Endothelial cell of umbilical vein (primary cell): Measurements from ENCODE around the gene EMC7. TPM values are rescaled to one million over a fixed set of nuclear protein-coding genes. Genes with fewer than 3 reads are reported as not detected.

Experiments used
- BruUV-seq: library from RNA; stranded (reverse); fragments of 400-500 nt; replicated peaks from 2 replicates; lab custom pipeline; 2021; lab: Mats Ljungman, UMichigan
- CTCF ChIA-PET: fragments of 300-600, 350-600 bp; sonication (Branson Sonifier 250); formaldehyde crosslinking; loops from one replicate; lab custom pipeline; 2021; ENCODE audit warnings: antibody characterized with exemption, inconsistent platforms; lab: Charles Lee
- POLR2A ChIA-PET: fragments of 300-600, 350-600 bp; sonication (Branson Sonifier 250); formaldehyde crosslinking; loops from one replicate; lab custom pipeline; 2021; ENCODE audit warnings: antibody characterized with exemption, inconsistent platforms; lab: Charles Lee
- DNase-seq: peaks from one replicate; pipeline ENCODE4 v3.0.0-alpha.2; 2011; ENCODE audit warnings: low read depth, low spot score
- FAIRE-seq: peaks from 2 replicates; lab custom pipeline; 2011; peaks lifted over from hg19 to GRCh38; lab: Jason Lieb, UNC
- H2AFZ ChIP-seq: 2 replicates; pipeline ENCODE4 v1.6.0; 2012; ENCODE audit warnings: low read depth, low read length, control low read depth, inconsistent platforms
- H3K27ac ChIP-seq: 2 replicates; pipeline ENCODE4 v1.5.1; 2011; ENCODE audit warnings: low read depth, mild to moderate bottlenecking, control low read depth, low read length, moderate library complexity; ENCODE audit not compliant: insufficient read depth
- H3K27me3 ChIP-seq, 2 experiments: 2 replicates each; pipeline versions ENCODE4 v1.6.0 to v1.6.1; 2011; ENCODE audit warnings: low read length in 2 of 2, mixed read lengths in 1 of 2; ENCODE audit not compliant: control insufficient read depth in 2 of 2, insufficient read depth in 2 of 2
- H3K36me3 ChIP-seq, 2 experiments: 2 replicates in 1 of 2; 3 replicates in 1 of 2; pipeline ENCODE4 v1.5.1; 2011; ENCODE audit warnings: low read length in 2 of 2, mild to moderate bottlenecking in 1 of 2, moderate library complexity in 1 of 2; ENCODE audit not compliant: control insufficient read depth in 2 of 2, insufficient read depth in 2 of 2; ENCODE audit errors: extremely low read depth in 1 of 2
- H3K4me1 ChIP-seq: 3 replicates; pipeline ENCODE4 v1.5.1; 2011; ENCODE audit warnings: mild to moderate bottlenecking, low read length; ENCODE audit not compliant: control insufficient read depth, insufficient read depth; ENCODE audit errors: extremely low read depth
- H3K4me2 ChIP-seq: 2 replicates; pipeline ENCODE4 v1.6.1; 2011; ENCODE audit warnings: low read length, control low read depth, mixed read lengths; ENCODE audit not compliant: insufficient read depth
- H3K4me3 ChIP-seq, 3 experiments: fragments of 200-600 bp in 1 of 3; sonication (generic), shearing (Covaris generic) in 1 of 3; replicated peaks in 1 of 3; 2 replicates each; pipeline ENCODE4 v1.5.1; 2011 to 2016; ENCODE audit warnings: control low read depth in 3 of 3, low read length in 3 of 3, mild to moderate bottlenecking in 2 of 3, inconsistent platforms in 1 of 3, low read depth in 1 of 3, moderate library complexity in 1 of 3; ENCODE audit not compliant: insufficient read depth in 1 of 3
- H3K79me2 ChIP-seq: 2 replicates; pipeline ENCODE4 v1.6.0; 2012; ENCODE audit warnings: low read length, inconsistent platforms; ENCODE audit not compliant: control insufficient read depth, insufficient read depth
- H3K9ac ChIP-seq: replicated peaks from 2 replicates; pipeline ENCODE3; 2011; ENCODE audit warnings: low read length, control low read depth; ENCODE audit not compliant: insufficient read depth; ENCODE audit errors: extremely low read depth
- H3K9me1 ChIP-seq: replicated peaks from 3 replicates; pipeline ENCODE4 v1.6.0; 2011; ENCODE audit warnings: mild to moderate bottlenecking, low read length; ENCODE audit not compliant: control insufficient read depth, insufficient read depth; ENCODE audit errors: extremely low read depth
- H3K9me3 ChIP-seq: replicated peaks from 2 replicates; pipeline ENCODE4 v1.5.1; 2012; ENCODE audit warnings: low read length, inconsistent platforms; ENCODE audit not compliant: control insufficient read depth, insufficient read depth
- H4K20me1 ChIP-seq: replicated peaks from 2 replicates; pipeline ENCODE3; 2011; ENCODE audit warnings: mild to moderate bottlenecking, low read length; ENCODE audit not compliant: control insufficient read depth, insufficient read depth; ENCODE audit errors: extremely low read depth
- CTCF ChIP-seq, 2 donors: IDR thresholded peaks; 1 replicate in 1 of 2; 2 replicates in 1 of 2; pipeline ENCODE4 v1.5.1; 2011; ENCODE audit warnings: low read length in 2 of 2, mild to moderate bottlenecking in 2 of 2, moderate library complexity in 2 of 2, control low read depth in 1 of 2, inconsistent platforms in 1 of 2, low read depth in 1 of 2; ENCODE audit not compliant: insufficient read depth in 1 of 2; ENCODE audit errors: extremely low read depth in 1 of 2
- EZH2 ChIP-seq: IDR thresholded peaks from 2 replicates; pipeline ENCODE4 v1.6.1; 2012; ENCODE audit warnings: borderline replicate concordance, low read depth, mild to moderate bottlenecking, moderate library complexity, low read length, inconsistent platforms; ENCODE audit not compliant: severe bottlenecking
- FOS ChIP-seq: IDR thresholded peaks from 2 replicates; pipeline ENCODE4 v1.6.1; 2011; ENCODE audit warnings: mild to moderate bottlenecking, low read length, moderate library complexity, borderline replicate concordance; ENCODE audit not compliant: insufficient read depth
- GATA2 ChIP-seq: IDR thresholded peaks from 2 replicates; pipeline ENCODE4 v1.7.0; 2011; ENCODE audit warnings: low read depth, mild to moderate bottlenecking, moderate library complexity, mixed read lengths, low read length; ENCODE audit not compliant: insufficient read length, insufficient read depth
- JUN ChIP-seq: IDR thresholded peaks from 2 replicates; pipeline ENCODE4 v1.6.1; 2011; ENCODE audit warnings: borderline replicate concordance, low read depth; ENCODE audit not compliant: insufficient read length, insufficient read depth
- MAX ChIP-seq: IDR thresholded peaks from 2 replicates; pipeline ENCODE4 v1.6.1; 2011; ENCODE audit not compliant: insufficient read depth, insufficient read length
- MYC ChIP-seq: IDR thresholded peaks from one replicate; pipeline ENCODE4 v1.6.1; 2011; ENCODE audit warnings: mild to moderate bottlenecking, low read depth, low read length
- POLR2A ChIP-seq: IDR thresholded peaks from 2 replicates; pipeline ENCODE4 v1.6.1; 2012; ENCODE audit warnings: low read depth, mild to moderate bottlenecking, control low read depth, low read length
- POLR2AphosphoS5 ChIP-seq: IDR thresholded peaks from 2 replicates; pipeline ENCODE4 v1.6.1; 2012; ENCODE audit warnings: low read depth, mild to moderate bottlenecking, control low read depth, low read length, moderate library complexity; ENCODE audit not compliant: insufficient read depth
- dilution Hi-C: fragments of 300-500 bp; cut with MboI; formaldehyde crosslinking; loops from one replicate; pipeline ENCODE4 v1.15.0; 2019; ENCODE audit warnings: low sequenced_read_pairs; ENCODE audit not compliant: extremely low pct_ligation_motif_present
- intact Hi-C: fragments of 100-400 bp; cut with micrococcal nuclease; formaldehyde crosslinking; loops from one replicate; pipeline ENCODE4 v1.10.0; 2022
- polyA plus RNA-seq, 4 experiments: library from polyadenylated mRNA; depleted of rRNA in 3 of 4; stranded (reverse) in 3 of 4; unstranded in 1 of 4; fragments of >200 nt; gene quantifications; 2 replicates each; pipeline versions ENCODE4 v1.2.1 to v1.2.3, GENCODE V29; 2011 to 2012; ENCODE audit warnings: missing spikeins in 1 of 4
- total RNA-seq: library from RNA; stranded (reverse); gene quantifications from 2 replicates; pipeline ENCODE4 v1.2.3, GENCODE V29; 2021

Gene EMC7
- total and polyA plus RNA-seq, 2 donors (not counting 3 experiments of a cell fraction or from before 2014, with no cell fraction given) = 57.0 to 70.6 TPM

- no peaks in the 10 kb centered on the region for H3K9me1 ChIP-seq
- no peaks in the 10 kb centered on the region for H3K4me1 ChIP-seq
- no peak overlapping the region for H3K9ac ChIP-seq
- intact Hi-C loops (no loop called here), dilution Hi-C loops (no loop called here)
- H3K79me2 ChIP-seq = no peaks in the 10 kb centered on the region
- no peak overlapping the region for H3K4me2 ChIP-seq
- TF ChIP-seq EZH2 = no peak
- TF ChIP-seq POLR2AphosphoS5 = no peak
- TF ChIP-seq MYC = no peak
- TF ChIP-seq GATA2 = no peak
- TF ChIP-seq CTCF (IDR thresholded peaks at IDR 0.05; ENCODE audit: extremely low read depth in 1 of 2, insufficient read depth in 1 of 2, low read depth in 1 of 2, low read length in 2 of 2) = no peak
- H2AFZ ChIP-seq = no peak overlapping the region
- no peaks in the 10 kb centered on the region for H3K36me3 ChIP-seq
- POLR2A ChIA-PET = no interaction called here
- no peaks in the 10 kb centered on the region for H4K20me1 ChIP-seq
- H3K9me3 ChIP-seq = no peaks in the 10 kb centered on the region
- no peaks in the 10 kb centered on the region for H3K27me3 ChIP-seq
- CTCF ChIA-PET = interaction anchor here (0.6 to 6.3 kb wide), 4 partner anchors 45 to 523 kb away, joined by 3 to 67 read pairs (median 8); partner anchors contain the start of gene KATNBL1
- no peak overlapping the region for H3K4me3 ChIP-seq
- BruUV-seq = no TSS peak
- no peak overlapping the region for H3K27ac ChIP-seq
- DNase-seq (no peak), FAIRE-seq (no peak)
Observed at GRCh38 chr15:34064438-34064837, 37.2 kb downstream of the EMC7 start.

- no peak overlapping the region for H3K27ac ChIP-seq
- BruUV-seq = no TSS peak
- ChIA-PET POLR2A (interaction anchor here (0.6 kb wide), 1 partner anchor 22 kb away, joined by 3 read pairs; no protein-coding TSS in a partner anchor), CTCF (interaction anchor here (0.6 to 6.3 kb wide), 5 partner anchors 14 to 528 kb away, joined by 4 to 67 read pairs (median 5); partner anchors contain the start of genes AVEN and KATNBL1)
- TF ChIP-seq GATA2 (no peak), POLR2AphosphoS5 (no peak), EZH2 (no peak), FOS (no peak), MYC (no peak), MAX (no peak), POLR2A (no peak), CTCF (IDR thresholded peaks at IDR 0.05; ENCODE audit: extremely low read depth in 1 of 2, insufficient read depth in 1 of 2, low read depth in 1 of 2, low read length in 2 of 2) (no peak), JUN (no peak)
- H3K79me2 ChIP-seq = no peaks in the 10 kb centered on the region
- FAIRE-seq (no peak), DNase-seq (no peak)
- no peaks in the 10 kb centered on the region for H3K9me3 ChIP-seq
- H3K9ac ChIP-seq = no peak overlapping the region
- H4K20me1 ChIP-seq = no peaks in the 10 kb centered on the region
- peaks cover 9% of the 10 kb centered on the region for H3K4me1 ChIP-seq
- H3K4me2 ChIP-seq = no peak overlapping the region
- H3K9me1 ChIP-seq = no peaks in the 10 kb centered on the region
- dilution Hi-C loops = no loop called here
- no peak overlapping the region for H2AFZ ChIP-seq
- no peaks in the 10 kb centered on the region for H3K27me3 ChIP-seq
- no peak overlapping the region for H3K4me3 ChIP-seq
- no peaks in the 10 kb centered on the region for H3K36me3 ChIP-seq
- intact Hi-C loops = no loop called here
Observed at GRCh38 chr15:34059946-34060345, 41.7 kb downstream of the EMC7 start.
